ENCODE measurements around the gene GNAT3. TPM values are rescaled to one million over a fixed set of nuclear protein-coding genes. Genes with fewer than 3 reads are reported as not detected.

GNAT3 gene
- total and polyA plus RNA-seq, 3 experiments from 2014 or later = not detected

GRCh38 chr7:80415114-80415513 lies 96.8 kb downstream of the GNAT3 start:
- Histone ChIP-seq H3K27me3 (ENCODE audit: insufficient read depth, low read length, poor library complexity, severe bottlenecking) (no peaks in the 10 kb centered on the region), H3K27ac (ENCODE audit: low read depth, low read length) (no peak overlapping the region), H3K9me3 (ENCODE audit: low read length) (no peaks in the 10 kb centered on the region), H3K36me3 (ENCODE audit: insufficient read depth, low read length) (no peaks in the 10 kb centered on the region), H3K4me3 (ENCODE audit: low read length) (no peak overlapping the region), H3K4me1 (ENCODE audit: insufficient read depth, low read length) (no peaks in the 10 kb centered on the region)
- H3K27ac Mint-ChIP-seq = peak overlapping the region in 1 of 8 donors; percentile 2
- H3K4me1 Mint-ChIP-seq = no peaks in the 10 kb centered on the region
- no peak overlapping the region for H3K4me3 Mint-ChIP-seq
- H3K27me3 Mint-ChIP-seq = no peaks in the 10 kb centered on the region
- CTCF ChIA-PET = no interaction called here
- no peaks in the 10 kb centered on the region for H3K36me3 Mint-ChIP-seq
- H3K9me3 Mint-ChIP-seq = peaks cover 0 to 22% (median 2%) of the 10 kb centered on the region in 5 donors
- POLR2A ChIA-PET = no interaction called here
- DNase-seq = no peak

DNA sequence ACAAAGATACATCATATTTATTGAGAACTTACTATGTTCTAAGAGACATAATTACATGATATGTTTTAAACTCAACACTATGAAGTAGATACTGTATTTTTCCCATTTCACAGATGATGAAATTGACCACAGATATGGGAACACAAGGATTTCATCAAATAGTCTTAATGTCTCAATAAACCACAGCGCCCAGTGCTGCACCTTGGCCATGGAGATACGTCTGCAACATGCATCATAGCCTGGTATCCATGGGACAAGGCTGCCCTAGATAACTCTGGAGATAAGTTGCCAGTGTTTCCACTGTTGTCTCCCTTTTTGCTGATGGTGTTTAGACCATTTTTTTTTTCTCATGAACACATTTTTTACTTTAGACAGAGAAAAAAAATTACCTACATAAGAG lies 97.5 kb downstream of the GNAT3 start:
- Mint-ChIP-seq H3K9me3 (peaks cover 0 to 27% (median 2%) of the 10 kb centered on the region in 5 donors), H3K4me1 (no peaks in the 10 kb centered on the region), H3K27ac (no peak overlapping the region), H3K27me3 (no peaks in the 10 kb centered on the region), H3K36me3 (no peaks in the 10 kb centered on the region), H3K4me3 (no peak overlapping the region)
- Histone ChIP-seq H3K27ac (ENCODE audit: low read depth, low read length) (no peak overlapping the region), H3K27me3 (ENCODE audit: insufficient read depth, low read length, poor library complexity, severe bottlenecking) (no peaks in the 10 kb centered on the region), H3K36me3 (ENCODE audit: insufficient read depth, low read length) (no peaks in the 10 kb centered on the region), H3K9me3 (ENCODE audit: low read length) (no peaks in the 10 kb centered on the region), H3K4me1 (ENCODE audit: insufficient read depth, low read length) (no peaks in the 10 kb centered on the region), H3K4me3 (ENCODE audit: low read length) (no peak overlapping the region)
- ChIA-PET CTCF (no interaction called here), POLR2A (no interaction called here)
- DNase-seq = no peak

GRCh38 chr7:80413383-80413945 lies 98.4 kb downstream of the GNAT3 start:
- H3K4me1 ChIP-seq (ENCODE audit: insufficient read depth, low read length) = no peaks in the 10 kb centered on the region
- Mint-ChIP-seq H3K4me1 (no peaks in the 10 kb centered on the region), H3K4me3 (no peak overlapping the region), H3K36me3 (no peaks in the 10 kb centered on the region), H3K27me3 (no peaks in the 10 kb centered on the region), H3K9me3 (peaks cover 0 to 29% (median 2%) of the 10 kb centered on the region in 5 donors), H3K27ac (no peak overlapping the region)
- no peak for DNase-seq
- no peaks in the 10 kb centered on the region for H3K9me3 ChIP-seq (ENCODE audit: low read length)
- no peaks in the 10 kb centered on the region for H3K36me3 ChIP-seq (ENCODE audit: insufficient read depth, low read length)
- ChIA-PET POLR2A (no interaction called here), CTCF (no interaction called here)
- no peak overlapping the region for H3K27ac ChIP-seq (ENCODE audit: low read depth, low read length)
- no peaks in the 10 kb centered on the region for H3K27me3 ChIP-seq (ENCODE audit: insufficient read depth, low read length, poor library complexity, severe bottlenecking)
- H3K4me3 ChIP-seq (ENCODE audit: low read length) = no peak overlapping the region

GRCh38 chr7:80412842-80413241 lies 99.0 kb downstream of the GNAT3 start:
- peaks cover 0 to 30% (median 2%) of the 10 kb centered on the region in 5 donors for H3K9me3 Mint-ChIP-seq
- DNase-seq = no peak
- no peaks in the 10 kb centered on the region for H3K9me3 ChIP-seq (ENCODE audit: low read length)
- H3K36me3 Mint-ChIP-seq = no peaks in the 10 kb centered on the region
- no peaks in the 10 kb centered on the region for H3K27me3 ChIP-seq (ENCODE audit: insufficient read depth, low read length, poor library complexity, severe bottlenecking)
- no peaks in the 10 kb centered on the region for H3K27me3 Mint-ChIP-seq
- ChIA-PET POLR2A (no interaction called here), CTCF (no interaction called here)
- no peaks in the 10 kb centered on the region for H3K4me1 ChIP-seq (ENCODE audit: insufficient read depth, low read length)
- no peaks in the 10 kb centered on the region for H3K36me3 ChIP-seq (ENCODE audit: insufficient read depth, low read length)
- no peaks in the 10 kb centered on the region for H3K4me1 Mint-ChIP-seq
- no peak overlapping the region for H3K4me3 ChIP-seq (ENCODE audit: low read length)
- no peak overlapping the region for H3K4me3 Mint-ChIP-seq
- no peak overlapping the region for H3K27ac ChIP-seq (ENCODE audit: low read depth, low read length)
- no peak overlapping the region for H3K27ac Mint-ChIP-seq

DNA sequence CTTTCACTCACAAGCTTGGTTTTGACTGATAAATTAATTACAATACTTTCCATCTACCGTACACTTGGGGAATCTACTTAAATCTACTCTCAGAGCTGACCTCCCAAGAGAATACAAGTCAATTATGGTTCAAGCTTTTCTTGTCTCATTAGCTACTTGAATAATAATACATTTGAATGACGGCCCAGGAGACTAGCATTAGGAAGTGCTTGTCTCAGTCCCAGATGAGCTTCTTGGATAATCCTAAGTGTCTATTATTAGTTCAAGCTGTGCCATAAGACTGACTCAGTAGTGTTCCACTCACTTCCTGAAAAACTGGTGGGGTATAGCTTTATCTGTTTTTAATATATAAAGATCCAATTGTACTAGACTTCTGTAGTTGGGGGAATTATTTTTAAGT lies 100.2 kb downstream of the GNAT3 start:
- Histone ChIP-seq H3K27ac (ENCODE audit: low read depth, low read length) (no peak overlapping the region), H3K36me3 (ENCODE audit: insufficient read depth, low read length) (no peaks in the 10 kb centered on the region), H3K4me1 (ENCODE audit: insufficient read depth, low read length) (no peaks in the 10 kb centered on the region), H3K4me3 (ENCODE audit: low read length) (no peak overlapping the region), H3K9me3 (ENCODE audit: low read length) (no peaks in the 10 kb centered on the region), H3K27me3 (ENCODE audit: insufficient read depth, low read length, poor library complexity, severe bottlenecking) (no peaks in the 10 kb centered on the region)
- DNase-seq = no peak
- Mint-ChIP-seq H3K36me3 (no peaks in the 10 kb centered on the region), H3K4me3 (no peak overlapping the region), H3K4me1 (no peaks in the 10 kb centered on the region), H3K27ac (no peak overlapping the region), H3K27me3 (no peaks in the 10 kb centered on the region), H3K9me3 (peaks cover 0 to 29% (median 5%) of the 10 kb centered on the region in 5 donors)
- POLR2A ChIA-PET = no interaction called here
- CTCF ChIA-PET = no interaction called here

- Histone ChIP-seq H3K36me3 (ENCODE audit: insufficient read depth, low read length) (no peaks in the 10 kb centered on the region), H3K9me3 (ENCODE audit: low read length) (no peaks in the 10 kb centered on the region), H3K27me3 (ENCODE audit: insufficient read depth, low read length, poor library complexity, severe bottlenecking) (no peaks in the 10 kb centered on the region), H3K27ac (ENCODE audit: low read depth, low read length) (no peak overlapping the region), H3K4me1 (ENCODE audit: insufficient read depth, low read length) (no peaks in the 10 kb centered on the region), H3K4me3 (ENCODE audit: low read length) (no peak overlapping the region)
- no peak overlapping the region for H3K4me3 Mint-ChIP-seq
- no peak for DNase-seq
- ChIA-PET POLR2A (no interaction called here), CTCF (no interaction called here)
- no peak overlapping the region for H3K27ac Mint-ChIP-seq
- H3K36me3 Mint-ChIP-seq = no peaks in the 10 kb centered on the region
- no peaks in the 10 kb centered on the region for H3K27me3 Mint-ChIP-seq
- H3K9me3 Mint-ChIP-seq = peaks cover 0 to 34% (median 5%) of the 10 kb centered on the region in 5 donors
- no peaks in the 10 kb centered on the region for H3K4me1 Mint-ChIP-seq
Measured at GRCh38 chr7:80410081-80410480, 101.8 kb downstream of the GNAT3 start.

Other genes starting within 250 kb of the GNAT3 start
- gene CD36, start 126.6 kb upstream of the GNAT3 start, total RNA-seq = 1 to 10 TPM; 4.6 to 4.7 TPM
- not detected for gene CD36, start 126.6 kb upstream of the GNAT3 start, polyA plus RNA-seq

All from CD8-positive, alpha-beta memory T cell (primary cell).